ENCODE results near the gene OSBPL9.

Gene OSBPL9

DNA sequence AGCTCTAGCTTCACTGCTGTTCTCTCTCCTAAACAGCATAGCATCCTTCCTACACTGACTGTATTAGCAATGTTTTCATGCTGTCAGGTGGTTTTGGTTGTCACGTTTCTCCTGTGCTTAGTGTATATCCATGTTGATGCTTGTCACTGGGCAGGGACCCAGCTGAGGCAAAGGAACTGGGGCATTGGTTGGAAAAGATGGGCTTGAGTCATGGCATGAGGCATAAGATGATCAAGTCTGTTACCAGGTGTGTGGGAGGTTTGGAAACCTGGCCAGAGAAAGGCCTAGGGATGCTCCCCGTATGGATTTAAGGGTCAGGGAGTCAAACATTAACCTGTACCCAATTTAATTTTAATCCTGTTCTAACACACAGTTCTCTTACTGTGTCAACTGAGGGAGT lies 69.6 kb downstream of the OSBPL9 start:
- Histone ChIP-seq H3K4me3 (ENCODE audit: low read depth, low read length) (no peak overlapping the region), H3K36me3 (replicated peaks) (no peaks in the 10 kb centered on the region), H3K27me3 (replicated peaks) (no peaks in the 10 kb centered on the region), H3K27ac (no peak overlapping the region)
- TF ChIP-seq, protein P1, sequence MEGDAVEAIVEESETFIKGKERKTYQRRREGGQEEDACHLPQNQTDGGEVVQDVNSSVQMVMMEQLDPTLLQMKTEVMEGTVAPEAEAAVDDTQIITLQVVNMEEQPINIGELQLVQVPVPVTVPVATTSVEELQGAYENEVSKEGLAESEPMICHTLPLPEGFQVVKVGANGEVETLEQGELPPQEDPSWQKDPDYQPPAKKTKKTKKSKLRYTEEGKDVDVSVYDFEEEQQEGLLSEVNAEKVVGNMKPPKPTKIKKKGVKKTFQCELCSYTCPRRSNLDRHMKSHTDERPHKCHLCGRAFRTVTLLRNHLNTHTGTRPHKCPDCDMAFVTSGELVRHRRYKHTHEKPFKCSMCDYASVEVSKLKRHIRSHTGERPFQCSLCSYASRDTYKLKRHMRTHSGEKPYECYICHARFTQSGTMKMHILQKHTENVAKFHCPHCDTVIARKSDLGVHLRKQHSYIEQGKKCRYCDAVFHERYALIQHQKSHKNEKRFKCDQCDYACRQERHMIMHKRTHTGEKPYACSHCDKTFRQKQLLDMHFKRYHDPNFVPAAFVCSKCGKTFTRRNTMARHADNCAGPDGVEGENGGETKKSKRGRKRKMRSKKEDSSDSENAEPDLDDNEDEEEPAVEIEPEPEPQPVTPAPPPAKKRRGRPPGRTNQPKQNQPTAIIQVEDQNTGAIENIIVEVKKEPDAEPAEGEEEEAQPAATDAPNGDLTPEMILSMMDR (IDR thresholded peaks at IDR 0.05; ENCODE audit: low read depth, low read length, missing control alignments), result no peak
- no peak for DNase-seq
- in situ Hi-C loops (cut with HindIII; ENCODE audit: low pct_ligation_motif_present, low sequenced_read_pairs), result no loop called here

DNA sequence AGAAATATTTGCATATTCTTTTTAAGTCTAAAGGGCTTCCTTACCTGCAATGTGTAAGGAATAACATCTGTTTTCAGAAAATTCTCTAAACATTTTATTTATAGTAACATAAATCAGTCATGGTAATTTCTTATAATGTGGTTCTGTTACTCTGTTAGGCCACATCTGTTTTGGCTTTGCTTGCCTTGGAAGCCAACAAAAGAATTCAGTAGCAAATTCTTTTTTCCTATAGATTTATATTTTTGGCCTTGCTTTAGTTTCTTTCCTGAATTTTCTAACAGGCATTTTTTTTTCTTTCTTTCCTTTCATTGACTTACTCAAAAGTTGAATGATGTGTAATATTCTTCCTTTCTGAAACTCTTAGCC lies 72.2 kb downstream of the OSBPL9 start:
- H3K36me3 ChIP-seq (replicated peaks), result no peaks in the 10 kb centered on the region
- TF ChIP-seq, protein P1 (IDR thresholded peaks at IDR 0.05; ENCODE audit: low read depth, low read length, missing control alignments), result no peak
- no peak overlapping the region for H3K4me3 ChIP-seq (ENCODE audit: low read depth, low read length)
- no peaks in the 10 kb centered on the region for H3K27me3 ChIP-seq (replicated peaks)
- H3K27ac ChIP-seq, result no peak overlapping the region
- no peak for DNase-seq
- in situ Hi-C loops (cut with HindIII; ENCODE audit: low pct_ligation_motif_present, low sequenced_read_pairs), result no loop called here

DNA sequence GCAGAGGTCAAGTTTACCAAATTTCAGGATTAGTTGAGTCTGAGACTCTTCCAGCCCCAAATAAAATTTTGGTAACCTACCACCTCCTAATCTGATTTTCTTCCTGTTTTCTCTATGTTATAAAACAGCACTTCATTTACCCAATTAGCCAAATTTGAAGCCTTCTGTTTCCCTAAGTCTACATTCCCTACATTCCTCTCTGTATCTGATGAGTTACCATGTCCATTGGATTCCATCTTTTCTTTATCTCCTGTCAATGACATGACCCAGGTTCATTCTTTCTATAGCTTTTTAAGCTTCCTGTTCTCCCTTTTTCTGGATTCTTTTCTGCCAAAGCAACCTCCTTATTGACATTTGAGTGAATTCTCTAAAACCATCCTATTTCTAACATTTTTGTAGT lies 72.8 kb downstream of the OSBPL9 start:
- H3K4me3 ChIP-seq (ENCODE audit: low read depth, low read length), result no peak overlapping the region
- DNase-seq, result no peak
- TF ChIP-seq, protein P1 (IDR thresholded peaks at IDR 0.05; ENCODE audit: low read depth, low read length, missing control alignments), result no peak
- in situ Hi-C loops (cut with HindIII; ENCODE audit: low pct_ligation_motif_present, low sequenced_read_pairs), result no loop called here
- H3K36me3 ChIP-seq (replicated peaks), result no peaks in the 10 kb centered on the region
- no peaks in the 10 kb centered on the region for H3K27me3 ChIP-seq (replicated peaks)
- H3K27ac ChIP-seq, result peak overlapping the region; percentile 58

DNA sequence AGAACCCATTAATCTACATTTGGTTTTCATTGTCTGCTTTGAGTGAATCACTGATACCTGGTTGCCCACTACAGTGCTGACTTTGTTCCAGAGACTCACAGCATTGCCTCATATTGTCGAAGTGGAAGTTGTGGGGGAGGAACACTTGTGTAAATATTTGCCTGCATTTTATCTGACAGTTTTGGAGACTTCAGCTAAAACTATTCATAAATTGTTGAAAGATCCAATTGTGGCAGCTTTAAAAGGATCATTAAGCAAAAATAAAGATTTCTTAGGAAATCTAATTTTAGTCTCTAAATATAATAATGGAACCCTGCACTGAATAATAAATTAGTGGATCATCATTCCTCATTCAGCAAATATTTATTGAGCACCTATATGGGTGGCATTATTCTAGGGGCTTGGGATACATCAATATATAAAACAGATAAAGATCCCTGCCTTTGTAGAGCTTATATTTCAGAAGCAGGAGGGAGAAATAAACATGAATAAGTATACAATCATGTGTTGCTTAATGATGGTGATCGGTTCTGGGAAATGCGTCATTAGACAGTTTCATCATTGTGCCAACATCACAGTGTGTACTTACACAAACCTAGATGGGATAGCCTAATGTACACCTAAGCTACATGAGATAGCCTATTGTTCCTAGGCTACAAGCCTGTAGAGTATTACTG lies 73.5 kb downstream of the OSBPL9 start:
- H3K4me3 ChIP-seq (ENCODE audit: low read depth, low read length), result no peak overlapping the region
- H3K27me3 ChIP-seq (replicated peaks), result no peaks in the 10 kb centered on the region
- no peaks in the 10 kb centered on the region for H3K36me3 ChIP-seq (replicated peaks)
- in situ Hi-C loops (cut with HindIII; ENCODE audit: low pct_ligation_motif_present, low sequenced_read_pairs), result no loop called here
- H3K27ac ChIP-seq, result peak overlapping the region; percentile 58
- TF ChIP-seq, protein P1 (IDR thresholded peaks at IDR 0.05; ENCODE audit: low read depth, low read length, missing control alignments), result no peak
- DNase-seq, result peak; percentile 67

DNA sequence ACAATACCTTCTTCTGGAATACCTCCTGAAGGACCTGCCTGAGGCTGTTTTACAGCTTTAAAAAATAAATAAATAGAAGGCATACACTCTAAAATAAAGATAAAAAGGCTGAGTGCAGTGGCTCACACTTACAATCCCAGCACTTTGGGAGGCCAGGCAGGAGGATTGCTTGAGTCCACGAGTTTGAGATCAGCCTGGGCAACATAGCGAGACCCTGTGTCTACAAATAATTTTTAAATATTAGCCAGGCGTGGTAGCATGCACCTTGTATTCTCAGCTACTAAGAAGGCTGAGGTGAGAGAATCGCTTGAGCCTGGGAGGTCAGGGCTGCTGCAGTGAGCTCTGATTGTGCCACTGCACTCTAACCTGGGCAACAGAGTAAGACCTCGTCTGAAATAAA lies 75.0 kb downstream of the OSBPL9 start:
- Histone ChIP-seq H3K27ac (no peak overlapping the region), H3K36me3 (replicated peaks) (no peaks in the 10 kb centered on the region), H3K4me3 (ENCODE audit: low read depth, low read length) (no peak overlapping the region), H3K27me3 (replicated peaks) (no peaks in the 10 kb centered on the region)
- no peak for DNase-seq
- TF ChIP-seq, protein P1 (IDR thresholded peaks at IDR 0.05; ENCODE audit: low read depth, low read length, missing control alignments), result no peak
- in situ Hi-C loops (cut with HindIII; ENCODE audit: low pct_ligation_motif_present, low sequenced_read_pairs), result no loop called here
